Activated CD8-positive, alpha-beta T cell treated with anti-CD3 and anti-CD28 coated beads for 36 hours (primary cell): Measurements from ENCODE around the gene CYB561. TPM values are rescaled to one million over a fixed set of nuclear protein-coding genes. Genes with fewer than 3 reads are reported as not detected.

Experiments used
- ATAC-seq: fragments of 200-7000 bp; cut with Tn5 transposase; one replicate; pipeline ENCODE4 v1.10.0; 2021; ENCODE audit warnings: mild to moderate bottlenecking, moderate library complexity
- CTCF ChIA-PET: fragments of 350-600 bp; sonication (Branson Sonifier 250); formaldehyde crosslinking; loops from one replicate; lab custom pipeline; 2021; ENCODE audit warnings: antibody characterized with exemption; lab: Charles Lee
- POLR2A ChIA-PET: fragments of 350-600 bp; sonication (Branson Sonifier 250); formaldehyde crosslinking; loops from one replicate; lab custom pipeline; 2021; ENCODE audit warnings: antibody characterized with exemption; lab: Charles Lee
- DNase-seq: peaks from one replicate; pipeline ENCODE4 v3.0.0-alpha.2; 2020
- H3K27ac Mint-ChIP-seq: one replicate; pipeline ENCODE4 v1.8.0; 2021; ENCODE audit warnings: mild to moderate bottlenecking, mixed read lengths
- H3K27me3 Mint-ChIP-seq: one replicate; pipeline ENCODE4 v1.8.0; 2021; ENCODE audit warnings: mixed read lengths
- H3K36me3 Mint-ChIP-seq: one replicate; pipeline ENCODE4 v1.8.0; 2021; ENCODE audit warnings: low read depth, mixed read lengths
- H3K4me1 Mint-ChIP-seq: one replicate; pipeline ENCODE4 v1.8.0; 2021; ENCODE audit warnings: low read depth, mixed read lengths
- H3K4me3 Mint-ChIP-seq: one replicate; pipeline ENCODE4 v1.8.0; 2021; ENCODE audit warnings: mild to moderate bottlenecking, moderate library complexity, mixed read lengths
- H3K9me3 Mint-ChIP-seq: one replicate; pipeline ENCODE4 v1.8.0; 2021; ENCODE audit warnings: mixed read lengths
- intact Hi-C: fragments of 100-400 bp; cut with micrococcal nuclease; formaldehyde crosslinking; loops from one replicate; pipeline ENCODE4 v1.10.0; 2022
- total RNA-seq, 2 experiments: library from RNA; stranded (reverse); gene quantifications; one replicate each; pipeline ENCODE4 v1.2.3, GENCODE V29; 2021
- TF ChIP-seq, protein P1 (sequence below): fragments of 200-600 bp; IDR thresholded peaks from one replicate; pipeline ENCODE4 v1.8.0; 2022; ENCODE audit warnings: antibody characterized with exemption, mild to moderate bottlenecking

The CYB561 gene
- total RNA-seq, 2 experiments from 2014 or later, result 1.5 to 2.2 TPM

DNA sequence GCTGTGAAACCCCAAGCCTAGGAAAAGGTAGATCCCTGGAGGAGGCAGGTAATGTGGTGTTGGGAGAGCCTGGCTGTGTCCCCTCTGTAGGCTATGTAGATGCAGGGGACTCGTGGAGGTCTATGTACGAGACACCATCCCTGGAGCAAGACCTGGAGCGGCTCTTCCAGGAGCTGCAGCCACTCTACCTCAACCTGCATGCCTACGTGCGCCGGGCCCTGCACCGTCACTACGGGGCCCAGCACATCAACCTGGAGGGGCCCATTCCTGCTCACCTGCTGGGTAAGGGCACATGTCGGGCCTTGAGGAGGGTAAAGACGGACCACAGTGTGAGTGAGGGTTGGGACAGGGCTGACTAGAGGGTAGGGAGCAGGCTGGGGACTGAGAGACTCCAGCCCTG, 42.7 kb upstream of the CYB561 start:
- POLR2A ChIA-PET, result no interaction called here

DNA sequence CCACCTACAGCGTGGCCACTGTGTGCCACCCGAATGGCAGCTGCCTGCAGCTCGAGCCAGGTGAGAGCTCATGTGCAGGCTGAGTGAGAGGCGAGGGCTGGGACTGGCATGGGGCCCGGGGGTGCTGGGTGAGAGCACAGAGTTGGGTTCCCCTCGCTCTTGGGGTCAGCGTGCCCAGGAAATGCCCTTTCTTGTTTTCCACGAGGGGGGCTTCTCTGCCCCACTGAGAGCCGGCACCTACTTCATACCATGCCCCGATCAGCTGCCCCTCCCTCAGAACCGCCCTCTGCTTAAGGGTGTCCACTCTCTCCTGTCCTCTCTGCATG, 40.9 kb upstream of the CYB561 start:
- ATAC-seq (no peak), DNase-seq (no peak)
- intact Hi-C loops, result no loop called here
- POLR2A ChIA-PET, result interaction anchor here (2.2 kb wide), 1 partner anchor 9 kb away, joined by 5 read pairs; no protein-coding TSS in a partner anchor
- H3K9me3 Mint-ChIP-seq, result no peaks in the 10 kb centered on the region
- H3K27ac Mint-ChIP-seq, result no peak overlapping the region
- no peaks in the 10 kb centered on the region for H3K27me3 Mint-ChIP-seq
- no peaks in the 10 kb centered on the region for H3K4me1 Mint-ChIP-seq
- no peaks in the 10 kb centered on the region for H3K36me3 Mint-ChIP-seq
- CTCF ChIA-PET, result interaction anchor here (1.0 to 3.2 kb wide), 5 partner anchors 8 to 125 kb away, joined by 3 to 11 read pairs (median 3); no protein-coding TSS in a partner anchor
- no peak overlapping the region for H3K4me3 Mint-ChIP-seq
- TF ChIP-seq, protein P1, sequence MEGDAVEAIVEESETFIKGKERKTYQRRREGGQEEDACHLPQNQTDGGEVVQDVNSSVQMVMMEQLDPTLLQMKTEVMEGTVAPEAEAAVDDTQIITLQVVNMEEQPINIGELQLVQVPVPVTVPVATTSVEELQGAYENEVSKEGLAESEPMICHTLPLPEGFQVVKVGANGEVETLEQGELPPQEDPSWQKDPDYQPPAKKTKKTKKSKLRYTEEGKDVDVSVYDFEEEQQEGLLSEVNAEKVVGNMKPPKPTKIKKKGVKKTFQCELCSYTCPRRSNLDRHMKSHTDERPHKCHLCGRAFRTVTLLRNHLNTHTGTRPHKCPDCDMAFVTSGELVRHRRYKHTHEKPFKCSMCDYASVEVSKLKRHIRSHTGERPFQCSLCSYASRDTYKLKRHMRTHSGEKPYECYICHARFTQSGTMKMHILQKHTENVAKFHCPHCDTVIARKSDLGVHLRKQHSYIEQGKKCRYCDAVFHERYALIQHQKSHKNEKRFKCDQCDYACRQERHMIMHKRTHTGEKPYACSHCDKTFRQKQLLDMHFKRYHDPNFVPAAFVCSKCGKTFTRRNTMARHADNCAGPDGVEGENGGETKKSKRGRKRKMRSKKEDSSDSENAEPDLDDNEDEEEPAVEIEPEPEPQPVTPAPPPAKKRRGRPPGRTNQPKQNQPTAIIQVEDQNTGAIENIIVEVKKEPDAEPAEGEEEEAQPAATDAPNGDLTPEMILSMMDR, result no peak

More for the DNA sequence above, 42.7 kb upstream of the CYB561 start:
- Mint-ChIP-seq H3K27ac (no peak overlapping the region), H3K4me3 (no peak overlapping the region), H3K9me3 (no peaks in the 10 kb centered on the region), H3K36me3 (no peaks in the 10 kb centered on the region), H3K27me3 (no peaks in the 10 kb centered on the region), H3K4me1 (no peaks in the 10 kb centered on the region)
- CTCF ChIA-PET, result interaction anchor here (3.2 kb wide), 1 partner anchor 10 kb away, joined by 11 read pairs; no protein-coding TSS in a partner anchor
- TF ChIP-seq, protein P1, result no peak
- DNase-seq (no peak), ATAC-seq (no peak)
- intact Hi-C loops, result no loop called here

DNA sequence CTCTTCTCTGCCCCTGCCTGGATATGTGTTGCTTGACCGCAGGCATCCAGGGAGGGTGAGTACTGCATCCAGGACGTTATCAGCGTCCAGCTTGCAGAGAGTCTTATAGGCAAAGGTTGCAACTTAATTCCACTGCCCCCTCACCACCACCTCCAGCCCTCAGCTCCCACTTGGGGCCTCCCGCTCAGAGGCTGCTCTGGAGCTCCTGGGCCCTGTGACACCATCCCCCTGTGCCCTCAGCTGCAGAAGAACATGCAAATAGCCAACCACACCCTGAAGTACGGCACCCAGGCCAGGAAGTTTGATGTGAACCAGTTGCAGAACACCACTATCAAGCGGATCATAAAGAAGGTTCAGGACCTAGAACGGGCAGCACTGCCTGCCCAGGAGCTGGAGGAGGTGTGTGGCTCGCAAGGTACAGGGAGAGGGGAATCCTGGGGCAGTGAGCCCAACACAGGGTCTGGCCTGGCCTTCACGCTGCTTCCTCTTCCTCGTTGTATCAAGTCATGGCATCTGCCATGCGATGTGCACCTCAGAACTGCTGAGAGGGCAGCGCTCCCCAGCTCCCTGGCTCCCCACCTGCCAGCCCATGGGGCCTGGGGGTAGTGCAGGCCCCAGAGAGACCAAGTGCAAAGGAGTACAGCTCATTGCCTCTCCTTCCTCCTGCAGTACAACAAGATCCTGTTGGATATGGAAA, 40.4 kb upstream of the CYB561 start:
- Mint-ChIP-seq H3K36me3 (no peaks in the 10 kb centered on the region), H3K27me3 (no peaks in the 10 kb centered on the region), H3K9me3 (no peaks in the 10 kb centered on the region), H3K4me3 (no peak overlapping the region), H3K27ac (no peak overlapping the region), H3K4me1 (no peaks in the 10 kb centered on the region)
- intact Hi-C loops, result no loop called here
- ATAC-seq (no peak), DNase-seq (no peak)
- TF ChIP-seq, protein P1, result no peak
- CTCF ChIA-PET, result interaction anchor here (1.0 to 1.4 kb wide), 3 partner anchors 60 to 125 kb away, joined by 3 to 4 read pairs (median 3); no protein-coding TSS in a partner anchor
- POLR2A ChIA-PET, result interaction anchor here (2.2 kb wide), 1 partner anchor 8 kb away, joined by 5 read pairs; no protein-coding TSS in a partner anchor

DNA sequence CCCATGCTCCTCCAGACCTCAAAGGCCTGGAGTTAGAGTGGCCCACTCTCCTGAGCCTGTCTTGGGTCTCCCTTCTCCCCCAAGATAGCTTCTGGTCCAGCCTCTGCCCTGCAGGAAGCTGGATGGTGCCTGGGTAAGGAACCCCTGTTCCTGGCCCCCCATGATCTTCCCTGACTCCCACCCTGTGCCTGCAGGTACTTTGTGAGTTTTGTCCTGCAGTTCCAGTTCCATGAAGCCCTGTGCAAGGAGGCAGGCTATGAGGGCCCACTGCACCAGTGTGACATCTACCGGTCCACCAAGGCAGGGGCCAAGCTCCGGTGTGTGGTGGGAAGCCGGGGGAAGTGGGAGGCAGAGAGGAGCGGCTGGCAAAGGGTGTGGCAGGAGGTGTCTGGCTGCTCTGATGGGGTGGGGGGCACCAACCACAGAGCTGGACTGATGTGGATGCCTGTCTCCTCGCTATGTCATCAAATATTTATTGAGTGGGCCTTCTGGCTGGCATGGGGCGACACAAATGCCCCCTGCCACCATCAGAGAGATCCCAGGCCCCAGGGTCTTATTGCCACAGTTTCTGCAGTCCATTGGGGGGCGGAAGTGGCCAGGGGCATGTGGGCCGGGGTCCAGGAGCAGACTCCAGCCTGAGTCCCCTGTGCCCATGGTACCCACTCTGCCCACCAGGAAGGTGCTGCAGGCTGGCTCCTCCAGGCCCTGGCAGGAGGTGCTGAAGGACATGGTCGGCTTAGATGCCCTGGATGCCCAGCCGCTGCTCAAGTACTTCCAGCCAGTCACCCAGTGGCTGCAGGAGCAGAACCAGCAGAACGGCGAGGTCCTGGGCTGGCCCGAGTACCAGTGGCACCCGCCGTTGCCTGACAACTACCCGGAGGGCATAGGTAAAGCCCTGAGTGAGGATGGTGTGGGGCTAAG, 37.8 kb upstream of the CYB561 start:
- intact Hi-C loops, result no loop called here
- ChIA-PET CTCF (interaction anchor here (8.0 kb wide), 1 partner anchor 56 kb away, joined by 231 read pairs; no protein-coding TSS in a partner anchor), POLR2A (no interaction called here)
- Mint-ChIP-seq H3K9me3 (no peaks in the 10 kb centered on the region), H3K4me1 (peaks cover 2% of the 10 kb centered on the region), H3K4me3 (no peak overlapping the region), H3K36me3 (no peaks in the 10 kb centered on the region), H3K27me3 (peaks cover 1% of the 10 kb centered on the region), H3K27ac (no peak overlapping the region)
- DNase-seq (no peak), ATAC-seq (no peak)
- TF ChIP-seq, protein P1, result no peak
